ENCODE measurements around the gene RIPK1.

The RIPK1 gene

GRCh38 chr6:3031857-3032640 is 36.2 kb upstream of the RIPK1 start:
- Histone ChIP-seq H3K27ac (peak overlapping the region; percentile 70), H3K9ac (peak overlapping the region; percentile 28; the same call in 1 of the 2 replicates), H3K4me1 (ENCODE audit: low read depth, poor library complexity, severe bottlenecking) (peaks cover 61% of the 10 kb centered on the region), H3K4me3 (IDR thresholded peaks at IDR 0.05; ENCODE audit: insufficient read depth, low read depth, low read length) (no peak overlapping the region), H3K27me3 (ENCODE audit: insufficient read depth, low read depth) (no peaks in the 10 kb centered on the region), H4K20me1 (ENCODE audit: insufficient read depth) (no peaks in the 10 kb centered on the region), H2AFZ (ENCODE audit: low read depth) (peak overlapping the region; percentile 49; the same call in 1 of the 2 replicates), H3K4me2 (peak overlapping the region; percentile 66), H3K36me3 (ENCODE audit: insufficient read depth) (no peaks in the 10 kb centered on the region), H3K79me2 (ENCODE audit: insufficient read depth, low read depth) (no peaks in the 10 kb centered on the region)
- TF ChIP-seq, protein P1, sequence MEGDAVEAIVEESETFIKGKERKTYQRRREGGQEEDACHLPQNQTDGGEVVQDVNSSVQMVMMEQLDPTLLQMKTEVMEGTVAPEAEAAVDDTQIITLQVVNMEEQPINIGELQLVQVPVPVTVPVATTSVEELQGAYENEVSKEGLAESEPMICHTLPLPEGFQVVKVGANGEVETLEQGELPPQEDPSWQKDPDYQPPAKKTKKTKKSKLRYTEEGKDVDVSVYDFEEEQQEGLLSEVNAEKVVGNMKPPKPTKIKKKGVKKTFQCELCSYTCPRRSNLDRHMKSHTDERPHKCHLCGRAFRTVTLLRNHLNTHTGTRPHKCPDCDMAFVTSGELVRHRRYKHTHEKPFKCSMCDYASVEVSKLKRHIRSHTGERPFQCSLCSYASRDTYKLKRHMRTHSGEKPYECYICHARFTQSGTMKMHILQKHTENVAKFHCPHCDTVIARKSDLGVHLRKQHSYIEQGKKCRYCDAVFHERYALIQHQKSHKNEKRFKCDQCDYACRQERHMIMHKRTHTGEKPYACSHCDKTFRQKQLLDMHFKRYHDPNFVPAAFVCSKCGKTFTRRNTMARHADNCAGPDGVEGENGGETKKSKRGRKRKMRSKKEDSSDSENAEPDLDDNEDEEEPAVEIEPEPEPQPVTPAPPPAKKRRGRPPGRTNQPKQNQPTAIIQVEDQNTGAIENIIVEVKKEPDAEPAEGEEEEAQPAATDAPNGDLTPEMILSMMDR (conservative IDR thresholded peaks at IDR 0.05; ENCODE audit: low read depth, low read length) = peak; percentile 17; the same call in 1 of the 2 replicates

- H3K79me2 ChIP-seq (ENCODE audit: insufficient read depth, low read depth) = no peaks in the 10 kb centered on the region
- H4K20me1 ChIP-seq (ENCODE audit: insufficient read depth) = no peaks in the 10 kb centered on the region
- H3K36me3 ChIP-seq (ENCODE audit: insufficient read depth) = no peaks in the 10 kb centered on the region
- H3K4me3 ChIP-seq (IDR thresholded peaks at IDR 0.05; ENCODE audit: insufficient read depth, low read depth, low read length) = no peak overlapping the region
- H3K27ac ChIP-seq = no peak overlapping the region
- H3K4me1 ChIP-seq (ENCODE audit: low read depth, poor library complexity, severe bottlenecking) = peaks cover 53% of the 10 kb centered on the region
- H3K27me3 ChIP-seq (ENCODE audit: insufficient read depth, low read depth) = no peaks in the 10 kb centered on the region
- no peak overlapping the region for H2AFZ ChIP-seq (ENCODE audit: low read depth)
- no peak overlapping the region for H3K9ac ChIP-seq
- H3K4me2 ChIP-seq = no peak overlapping the region
- TF ChIP-seq, protein P1 (conservative IDR thresholded peaks at IDR 0.05; ENCODE audit: low read depth, low read length) = no peak
Measured at GRCh38 chr6:3032986-3033385, 35.3 kb upstream of the RIPK1 start.

DNA sequence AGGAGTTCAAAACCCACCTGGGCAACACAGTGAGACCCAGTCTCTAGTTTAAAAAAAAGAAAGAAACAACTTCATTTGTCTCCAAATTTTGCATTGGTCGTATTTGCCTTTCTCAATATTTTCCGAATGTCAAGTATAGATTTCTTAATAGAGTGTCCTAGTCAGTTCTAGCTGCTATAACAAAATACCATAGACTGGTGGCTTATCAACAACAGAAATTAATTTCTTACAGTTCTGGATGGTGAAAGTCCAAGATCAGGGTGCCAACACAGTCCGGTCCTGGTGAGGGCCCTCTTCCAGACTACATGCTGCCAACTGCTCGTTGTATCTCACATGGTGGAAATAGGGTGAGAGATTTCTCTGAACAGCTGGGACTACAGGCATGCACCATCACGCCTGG is 34.6 kb upstream of the RIPK1 start:
- H3K27me3 ChIP-seq (ENCODE audit: insufficient read depth, low read depth) = no peaks in the 10 kb centered on the region
- no peak overlapping the region for H2AFZ ChIP-seq (ENCODE audit: low read depth)
- no peak overlapping the region for H3K9ac ChIP-seq
- H3K79me2 ChIP-seq (ENCODE audit: insufficient read depth, low read depth) = no peaks in the 10 kb centered on the region
- H4K20me1 ChIP-seq (ENCODE audit: insufficient read depth) = no peaks in the 10 kb centered on the region
- TF ChIP-seq, protein P1 (conservative IDR thresholded peaks at IDR 0.05; ENCODE audit: low read depth, low read length) = no peak
- H3K4me3 ChIP-seq (IDR thresholded peaks at IDR 0.05; ENCODE audit: insufficient read depth, low read depth, low read length) = no peak overlapping the region
- no peaks in the 10 kb centered on the region for H3K36me3 ChIP-seq (ENCODE audit: insufficient read depth)
- peaks cover 46% of the 10 kb centered on the region for H3K4me1 ChIP-seq (ENCODE audit: low read depth, poor library complexity, severe bottlenecking)
- no peak overlapping the region for H3K27ac ChIP-seq
- H3K4me2 ChIP-seq = no peak overlapping the region

GRCh38 chr6:3035397-3035796 is 32.9 kb upstream of the RIPK1 start:
- Histone ChIP-seq H3K4me2 (no peak overlapping the region), H3K36me3 (ENCODE audit: insufficient read depth) (no peaks in the 10 kb centered on the region), H3K4me3 (IDR thresholded peaks at IDR 0.05; ENCODE audit: insufficient read depth, low read depth, low read length) (no peak overlapping the region), H3K4me1 (ENCODE audit: low read depth, poor library complexity, severe bottlenecking) (peaks cover 29% of the 10 kb centered on the region), H4K20me1 (ENCODE audit: insufficient read depth) (no peaks in the 10 kb centered on the region), H3K27ac (no peak overlapping the region), H3K79me2 (ENCODE audit: insufficient read depth, low read depth) (no peaks in the 10 kb centered on the region), H3K27me3 (ENCODE audit: insufficient read depth, low read depth) (no peaks in the 10 kb centered on the region), H2AFZ (ENCODE audit: low read depth) (no peak overlapping the region), H3K9ac (no peak overlapping the region)
- TF ChIP-seq, protein P1 (conservative IDR thresholded peaks at IDR 0.05; ENCODE audit: low read depth, low read length) = no peak
